RWPE1 (cell line): ENCODE measurements around the gene TRPM3.

Experiments used
- CTCF ChIA-PET: fragments of 350-600 bp; sonication (Branson Sonifier 250); formaldehyde crosslinking; extraction: SDS; loops from one replicate; lab custom pipeline; 2021; lab: Yijun Ruan, JAX
- POLR2A ChIA-PET: fragments of 400-600 bp; formaldehyde crosslinking; extraction: SDS; loops from one replicate; lab custom pipeline; 2020; ENCODE audit warnings: antibody characterized with exemption; ENCODE audit not compliant: low non-redundant PET; lab: Yijun Ruan, JAX
- DNase-seq: peaks from one replicate; pipeline ENCODE4 v3.0.0; 2012; ENCODE audit warnings: low spot score
- H3K27ac ChIP-seq: fragments of 450-650 bp; 2 replicates; pipeline ENCODE4 v1.5.1; 2017
- CTCF ChIP-seq: fragments of 450-650 bp; conservative IDR thresholded peaks from 2 replicates; pipeline ENCODE4 v1.5.1; 2017; ENCODE audit warnings: low read depth, mild to moderate bottlenecking

The TRPM3 gene

GRCh38 chr9:71010258-71010657 lies 111.2 kb downstream of the TRPM3 start:
- H3K27ac ChIP-seq = no peak overlapping the region
- ChIA-PET CTCF (interaction anchor here (0.9 to 1.5 kb wide), 2 partner anchors 9 to 519 kb away, joined by 3 to 5 read pairs; no protein-coding TSS in a partner anchor), POLR2A (no interaction called here)
- no peak for DNase-seq
- no peak for TF ChIP-seq CTCF

DNA sequence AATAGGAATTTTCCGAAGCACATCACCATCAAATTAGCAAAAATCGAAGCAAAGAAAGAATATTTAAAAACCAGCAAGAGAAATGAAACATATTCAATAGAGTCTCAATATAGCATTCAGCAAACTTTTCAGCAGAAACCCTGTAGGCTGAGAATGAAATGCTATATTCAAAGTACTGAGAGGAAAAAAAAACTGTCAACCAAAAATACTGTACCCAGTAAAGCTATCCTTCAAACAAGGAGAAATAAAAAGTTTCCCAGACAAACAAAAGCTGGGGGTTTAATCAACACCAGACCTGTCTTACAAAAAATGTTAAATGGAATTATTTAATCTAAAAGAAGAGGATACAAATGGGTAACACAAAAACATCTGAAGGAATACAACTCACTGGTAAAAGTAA lies 116.0 kb downstream of the TRPM3 start:
- CTCF ChIA-PET = no interaction called here
- no peak for TF ChIP-seq CTCF
- POLR2A ChIA-PET = no interaction called here
- H3K27ac ChIP-seq = no peak overlapping the region
- no peak for DNase-seq

DNA sequence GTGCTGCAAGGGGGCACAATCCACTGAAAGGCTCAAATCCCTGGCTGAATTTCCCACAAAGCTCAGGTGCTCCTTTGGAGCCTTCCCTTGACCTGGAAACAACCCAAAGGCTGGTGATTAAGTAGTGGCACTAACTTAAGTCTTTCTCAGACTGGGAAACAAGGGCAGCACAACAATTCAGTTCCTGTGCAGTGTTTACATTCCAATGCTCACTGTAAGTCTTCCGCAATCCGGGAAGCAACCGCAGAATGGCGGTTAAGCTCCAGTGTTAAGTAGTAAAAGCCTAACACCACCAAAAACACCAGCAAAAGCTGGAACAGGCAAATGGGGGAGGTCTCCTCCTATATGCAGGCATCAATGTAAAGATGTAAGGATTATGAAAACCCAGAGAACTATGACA lies 117.2 kb downstream of the TRPM3 start:
- no peak for TF ChIP-seq CTCF
- ChIA-PET CTCF (interaction anchor here (0.7 to 1.0 kb wide), 4 partner anchors 40 to 1923 kb away, joined by 3 to 8 read pairs (median 6); no protein-coding TSS in a partner anchor), POLR2A (no interaction called here)
- no peak overlapping the region for H3K27ac ChIP-seq
- DNase-seq = no peak

DNA sequence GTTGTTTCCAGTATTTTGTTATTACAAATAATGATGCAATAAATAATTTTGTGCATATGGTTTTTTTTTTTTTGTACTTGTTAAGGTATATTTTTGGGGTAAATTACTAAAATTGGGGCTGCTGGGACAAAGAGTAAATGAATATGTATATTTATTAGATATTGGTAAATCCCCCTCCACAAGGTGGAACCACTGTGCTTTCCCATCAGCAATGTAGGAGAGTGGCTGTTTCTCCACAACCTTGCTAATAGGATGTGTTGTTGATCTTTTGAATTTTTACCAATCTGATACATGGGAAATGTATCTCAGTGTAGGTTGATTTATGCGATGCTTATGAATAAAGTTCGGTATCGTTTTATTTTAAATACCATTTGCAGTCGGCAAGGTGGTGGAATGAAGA lies 118.1 kb downstream of the TRPM3 start:
- POLR2A ChIA-PET = no interaction called here
- no peak for DNase-seq
- no peak overlapping the region for H3K27ac ChIP-seq
- no peak for TF ChIP-seq CTCF
- CTCF ChIA-PET = interaction anchor here (0.7 kb wide), 3 partner anchors 40 to 1922 kb away, joined by 3 to 8 read pairs (median 5); no protein-coding TSS in a partner anchor

DNA sequence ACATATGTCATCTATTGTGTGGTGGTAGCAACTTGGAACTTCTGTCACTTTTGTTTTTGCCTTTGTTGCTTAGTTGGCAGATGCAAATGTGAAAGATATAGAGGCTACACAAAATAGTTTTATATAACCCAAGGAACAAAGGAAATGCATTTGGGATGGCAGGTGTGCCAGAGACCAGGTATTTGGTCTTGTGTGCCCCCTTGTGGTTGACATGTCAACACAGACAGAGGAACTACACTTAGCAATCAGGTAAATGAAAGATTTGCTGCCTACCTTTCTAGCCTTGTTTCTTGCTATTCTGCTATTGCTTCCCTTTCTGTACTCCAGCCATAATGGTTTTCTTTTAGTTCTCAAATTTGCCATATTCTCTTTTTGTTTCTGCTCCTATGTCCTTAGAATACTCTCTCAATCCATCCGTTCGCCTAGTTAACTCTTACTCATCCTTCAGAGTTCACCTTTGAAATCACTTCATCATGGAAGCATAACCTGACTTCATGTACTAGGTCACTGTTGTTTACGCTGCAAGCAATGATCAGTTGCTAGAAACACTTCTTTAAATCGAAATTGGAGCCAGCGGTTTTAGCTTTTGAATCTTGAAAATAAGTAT lies 119.5 kb downstream of the TRPM3 start:
- H3K27ac ChIP-seq = no peak overlapping the region
- peak; percentile 63 for TF ChIP-seq CTCF
- ChIA-PET CTCF (interaction anchor here (0.6 to 1.6 kb wide), 8 partner anchors 9 to 362 kb away, joined by 3 to 7 read pairs (median 3); no protein-coding TSS in a partner anchor), POLR2A (no interaction called here)
- DNase-seq = peak; percentile 52

DNA sequence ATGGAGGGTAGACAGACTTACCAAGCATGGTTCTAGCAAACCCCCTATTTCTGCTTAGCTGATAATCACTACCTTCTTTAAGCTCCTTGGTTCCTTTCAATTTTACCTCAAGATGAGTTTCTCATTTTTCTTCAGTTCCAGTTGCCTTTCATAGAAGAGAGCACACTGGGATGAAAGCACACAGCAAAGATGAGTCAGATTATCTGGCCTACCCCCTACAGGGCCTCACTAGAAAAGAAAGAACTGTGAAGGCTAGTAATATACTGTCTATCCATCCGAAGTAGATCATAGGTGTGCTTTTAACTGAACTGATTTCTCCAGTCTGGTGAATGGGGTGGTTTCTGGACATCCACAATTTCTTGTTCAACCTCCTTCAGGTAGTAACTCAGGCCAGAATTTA lies 122.5 kb downstream of the TRPM3 start:
- no peak overlapping the region for H3K27ac ChIP-seq
- POLR2A ChIA-PET = no interaction called here
- no peak for TF ChIP-seq CTCF
- CTCF ChIA-PET = interaction anchor here (0.6 to 0.7 kb wide), 2 partner anchors 79 to 359 kb away, joined by 3 read pairs; no protein-coding TSS in a partner anchor
- DNase-seq = no peak
